Stimulated activated CD8-positive, alpha-beta memory T cell treated with anti-CD3 and anti-CD28 coated beads, Interleukin-12 subunit alpha, Interleukin-12 subunit beta, amount 100 ng/mL, for 4 hours (primary cell): ENCODE results near the gene PODNL1.
"Not testable (repeated sequence)": the region's sequence is repeated elsewhere in the genome, so short reads cannot be mapped to it uniquely, and the experiment has no call there.

Experiments used
- DNase-seq: peaks from one replicate; pipeline ENCODE4 v3.0.0-alpha.2; 2020; ENCODE audit warnings: low read depth

The PODNL1 gene

GRCh38 chr19:13973479-13973878, 35.3 kb upstream of the PODNL1 start:
- DNase-seq, result not testable (repeated sequence)

DNA sequence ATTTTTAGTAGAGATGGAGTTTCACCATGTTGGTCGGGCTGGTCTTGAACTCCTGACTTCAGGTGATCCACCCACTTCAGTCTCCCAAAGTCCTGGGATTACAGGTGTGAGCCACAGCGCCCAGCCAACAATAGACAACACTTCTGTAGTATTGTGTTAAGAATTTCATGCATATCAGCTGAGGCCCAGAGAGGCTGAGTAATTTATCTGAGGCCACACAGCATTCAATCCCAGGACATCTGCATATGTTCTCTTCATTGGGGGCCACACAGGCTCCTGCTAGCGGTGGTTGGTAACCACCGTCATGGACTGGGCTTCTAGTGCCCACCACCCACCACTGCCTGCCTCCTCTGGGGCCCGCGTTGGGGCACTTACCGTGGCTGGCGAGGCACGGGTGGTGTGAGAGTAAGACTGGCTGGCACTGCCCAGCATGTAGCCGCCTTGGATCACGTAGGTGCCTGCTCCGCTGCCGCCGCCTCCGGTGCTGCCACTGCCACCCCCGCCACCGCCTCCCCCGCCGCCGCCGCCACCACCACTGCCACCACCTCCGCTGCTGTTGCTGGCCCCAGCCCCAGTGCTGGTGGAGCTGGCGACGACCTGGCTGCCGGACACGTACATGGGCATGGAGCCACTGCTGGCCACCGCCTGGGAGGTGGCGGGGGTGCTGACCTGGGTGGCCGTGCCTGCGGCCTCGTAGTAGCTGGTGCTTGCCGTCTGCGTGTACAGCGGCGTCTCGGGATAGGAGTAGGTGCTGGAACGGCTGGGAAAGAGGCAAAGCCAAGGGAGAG, 34.3 kb upstream of the PODNL1 start:
- DNase-seq, result no peak

GRCh38 chr19:13971868-13972267, 33.7 kb upstream of the PODNL1 start:
- not testable (repeated sequence) for DNase-seq

GRCh38 chr19:13969897-13970296, 31.7 kb upstream of the PODNL1 start:
- no peak for DNase-seq

DNA sequence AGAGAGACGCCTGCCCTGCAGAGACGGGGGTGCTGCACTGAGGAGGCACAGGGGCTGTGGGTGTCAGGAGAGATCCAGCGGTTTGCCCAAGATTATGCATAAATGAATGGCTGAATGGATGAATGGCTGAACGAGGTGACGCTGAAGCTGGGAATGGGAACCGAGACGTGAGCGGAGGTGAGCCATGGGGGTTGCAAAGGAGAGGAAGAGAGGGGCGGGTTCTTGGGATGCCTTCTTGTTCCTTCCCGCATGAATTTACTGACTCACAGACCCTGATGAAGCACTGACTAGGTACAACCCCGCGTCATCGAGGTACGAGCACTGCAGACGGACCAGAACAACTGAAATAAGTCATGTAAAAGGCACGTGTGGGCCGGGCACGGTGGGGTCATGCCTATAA, 30.8 kb upstream of the PODNL1 start:
- DNase-seq, result no peak

DNA sequence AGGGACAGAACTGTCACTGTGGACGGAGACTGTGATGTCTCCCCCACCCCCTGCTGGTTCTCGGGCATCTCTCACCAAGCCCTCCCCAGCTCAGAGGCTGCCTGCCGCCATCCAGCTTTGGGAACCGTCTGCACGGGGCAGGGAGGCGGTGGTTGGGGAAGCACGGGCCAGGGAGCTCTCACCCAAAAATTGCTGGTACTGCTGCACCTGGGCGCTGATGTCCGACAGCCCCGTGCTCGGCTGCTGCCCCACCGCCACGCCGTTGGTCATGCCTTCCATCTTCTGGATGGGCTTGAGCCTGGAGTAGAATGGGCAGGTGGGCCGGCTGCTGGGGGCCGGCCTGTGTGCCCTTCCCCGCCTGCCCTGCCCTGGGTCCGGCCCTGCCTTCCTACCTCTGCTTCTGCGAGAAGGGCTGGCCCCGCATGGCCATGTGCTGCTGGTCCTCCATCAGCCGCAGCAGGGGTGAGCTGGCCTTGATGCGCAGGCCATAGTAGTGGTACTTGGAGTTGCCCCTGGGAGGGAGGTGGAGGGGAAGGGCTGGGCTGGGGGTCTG, 30.2 kb upstream of the PODNL1 start:
- DNase-seq, result no peak

GRCh38 chr19:13967206-13967605, 29.0 kb upstream of the PODNL1 start:
- DNase-seq, result not testable (repeated sequence)

DNA sequence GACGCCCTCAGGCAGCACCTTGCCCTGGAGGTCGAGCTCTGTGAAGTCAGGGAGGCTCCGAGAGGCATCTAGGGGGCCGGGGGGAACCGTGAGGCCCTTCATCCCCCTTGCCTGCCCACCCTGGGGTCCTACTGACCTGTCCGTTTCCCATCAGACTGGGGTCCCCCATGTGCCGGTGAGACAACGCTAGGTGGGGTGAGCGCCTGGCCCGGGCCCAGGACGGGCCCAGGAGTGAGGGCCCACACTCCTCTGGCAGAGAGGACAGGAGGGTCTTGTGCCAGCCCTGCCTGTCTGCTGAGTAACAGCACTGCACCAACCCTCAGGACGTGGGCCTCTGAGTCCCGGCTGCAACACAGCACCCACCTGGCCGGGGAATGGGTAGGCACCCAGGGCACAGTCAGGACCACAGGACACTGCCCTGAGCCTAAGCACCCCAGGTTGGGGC, 28.5 kb upstream of the PODNL1 start:
- DNase-seq, result no peak

DNA sequence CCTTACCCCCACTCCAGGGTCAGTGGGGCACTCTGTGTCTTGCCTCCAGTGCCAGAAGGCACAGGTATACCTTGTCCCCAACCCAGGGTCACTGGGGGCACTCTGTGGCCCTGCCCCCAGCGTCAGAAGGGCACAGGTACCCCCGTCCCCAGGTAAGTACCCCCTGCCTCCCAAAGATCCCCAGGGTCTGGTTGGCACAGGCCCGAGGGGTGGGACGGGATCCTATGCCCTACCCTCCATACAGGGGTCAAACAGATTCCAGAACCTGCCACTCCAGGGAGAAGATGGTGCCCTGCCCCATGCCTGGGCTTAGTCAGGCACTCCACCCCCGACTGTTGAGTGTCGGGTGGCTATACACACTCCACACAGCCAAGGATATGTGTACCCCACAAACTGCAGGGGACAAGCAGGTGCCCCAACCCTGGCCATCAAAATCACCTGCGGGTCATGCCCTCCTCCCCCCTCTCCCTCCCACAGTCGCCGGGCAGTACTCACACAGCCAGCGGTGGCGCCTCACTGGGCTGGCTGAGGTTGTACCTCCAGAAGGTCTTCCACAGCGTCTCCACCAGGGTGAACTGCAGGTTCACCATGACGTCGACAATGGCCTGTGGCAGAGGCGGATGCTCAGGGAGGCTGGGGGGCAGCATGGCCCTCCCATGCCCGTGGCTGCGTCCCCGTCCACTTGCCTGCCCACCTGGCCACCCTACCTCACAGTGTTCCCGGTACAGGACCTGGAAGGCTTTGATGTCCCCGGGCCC, 27.9 kb upstream of the PODNL1 start:
- no peak for DNase-seq

GRCh38 chr19:13965377-13965896, 27.2 kb upstream of the PODNL1 start:
- DNase-seq, result no peak

DNA sequence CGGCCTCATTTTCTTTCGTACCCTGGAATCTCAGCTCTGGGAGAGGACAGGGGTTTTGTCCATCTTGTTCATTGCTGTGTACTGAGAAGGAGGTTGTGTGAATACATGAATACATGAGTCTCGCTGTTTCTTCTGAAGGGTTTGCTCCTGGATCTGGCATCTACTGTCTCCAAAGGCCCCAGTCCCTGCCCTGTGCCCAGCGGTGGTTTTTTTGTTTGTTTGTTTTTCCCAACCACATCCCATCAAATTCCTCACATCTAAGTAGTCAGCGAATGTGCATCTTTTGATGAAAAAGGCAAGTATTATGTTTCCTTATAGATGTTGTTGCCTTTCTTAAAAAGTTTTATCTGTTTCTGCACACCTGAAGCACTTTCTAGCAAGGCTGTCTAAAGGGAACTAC, 26.6 kb upstream of the PODNL1 start:
- no peak for DNase-seq

DNA sequence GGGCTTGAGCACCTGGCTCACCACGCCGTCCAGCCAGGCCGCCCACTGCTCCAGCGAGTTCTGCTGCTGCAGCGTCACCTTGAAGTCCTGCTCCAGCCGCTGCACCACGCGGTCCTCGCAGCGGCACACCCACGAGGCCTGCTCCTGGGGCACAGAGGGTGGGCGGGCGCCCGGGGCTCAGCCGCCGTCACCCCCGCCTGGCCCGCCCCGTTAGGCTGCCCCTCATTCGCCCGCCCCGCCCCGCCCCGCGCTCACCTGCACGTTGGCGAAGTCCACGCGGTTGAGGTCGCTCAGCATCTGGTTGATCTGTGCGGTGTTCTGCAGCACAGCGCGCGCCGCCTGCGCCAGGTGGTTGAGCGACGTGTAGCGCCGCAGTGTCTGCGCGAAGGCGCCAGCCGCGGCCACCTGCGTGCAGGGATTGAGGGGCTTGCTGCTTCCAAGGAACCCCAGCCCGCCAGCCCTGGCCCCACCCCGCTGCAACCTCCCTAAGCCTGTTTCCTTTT, 25.4 kb upstream of the PODNL1 start:
- no peak for DNase-seq

DNA sequence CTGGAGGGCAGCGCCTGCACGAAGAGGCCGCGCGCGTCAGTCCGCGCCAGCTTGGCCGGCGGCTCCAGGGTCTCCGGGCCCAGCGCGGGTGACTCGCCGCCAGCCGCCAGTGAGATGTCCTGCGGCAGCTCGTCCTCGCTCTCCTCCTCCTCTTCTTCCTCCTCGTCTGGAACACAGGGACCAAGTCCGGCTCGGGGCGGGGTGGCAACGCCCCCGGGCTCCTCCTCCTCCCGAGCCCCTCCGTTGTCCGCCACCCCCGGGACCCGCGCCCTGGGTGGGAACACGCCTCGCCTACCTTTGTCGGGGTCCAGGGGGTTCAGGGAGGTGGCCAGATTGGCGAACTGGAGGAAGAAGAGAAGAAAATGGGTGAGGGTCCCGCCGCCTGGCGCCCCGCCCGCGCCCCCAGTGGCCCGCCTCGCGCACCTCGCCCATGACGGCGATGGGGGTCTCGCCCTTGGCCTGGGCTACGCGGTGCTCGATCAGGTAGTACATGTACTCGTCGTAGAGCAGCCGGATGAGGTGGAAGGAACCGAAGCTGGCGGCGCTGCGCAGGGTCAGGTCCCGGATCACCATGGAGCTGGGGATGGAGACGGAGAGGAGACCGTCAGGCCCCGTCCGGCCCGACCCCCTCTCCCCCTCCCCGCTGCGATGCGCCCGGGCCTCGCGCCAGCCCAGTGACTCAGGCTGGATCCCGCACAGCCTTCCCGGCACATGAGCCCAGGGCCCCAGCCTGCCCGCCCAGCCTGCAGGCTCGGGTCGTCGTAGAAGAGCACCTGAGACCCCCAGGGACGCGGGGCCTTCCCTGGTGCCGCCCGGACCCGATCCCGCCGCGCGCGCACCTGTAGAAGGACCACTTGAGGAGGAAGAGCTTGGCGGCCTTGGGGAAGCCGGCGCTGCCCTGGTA, 24.7 kb upstream of the PODNL1 start:
- DNase-seq, result no peak

DNA sequence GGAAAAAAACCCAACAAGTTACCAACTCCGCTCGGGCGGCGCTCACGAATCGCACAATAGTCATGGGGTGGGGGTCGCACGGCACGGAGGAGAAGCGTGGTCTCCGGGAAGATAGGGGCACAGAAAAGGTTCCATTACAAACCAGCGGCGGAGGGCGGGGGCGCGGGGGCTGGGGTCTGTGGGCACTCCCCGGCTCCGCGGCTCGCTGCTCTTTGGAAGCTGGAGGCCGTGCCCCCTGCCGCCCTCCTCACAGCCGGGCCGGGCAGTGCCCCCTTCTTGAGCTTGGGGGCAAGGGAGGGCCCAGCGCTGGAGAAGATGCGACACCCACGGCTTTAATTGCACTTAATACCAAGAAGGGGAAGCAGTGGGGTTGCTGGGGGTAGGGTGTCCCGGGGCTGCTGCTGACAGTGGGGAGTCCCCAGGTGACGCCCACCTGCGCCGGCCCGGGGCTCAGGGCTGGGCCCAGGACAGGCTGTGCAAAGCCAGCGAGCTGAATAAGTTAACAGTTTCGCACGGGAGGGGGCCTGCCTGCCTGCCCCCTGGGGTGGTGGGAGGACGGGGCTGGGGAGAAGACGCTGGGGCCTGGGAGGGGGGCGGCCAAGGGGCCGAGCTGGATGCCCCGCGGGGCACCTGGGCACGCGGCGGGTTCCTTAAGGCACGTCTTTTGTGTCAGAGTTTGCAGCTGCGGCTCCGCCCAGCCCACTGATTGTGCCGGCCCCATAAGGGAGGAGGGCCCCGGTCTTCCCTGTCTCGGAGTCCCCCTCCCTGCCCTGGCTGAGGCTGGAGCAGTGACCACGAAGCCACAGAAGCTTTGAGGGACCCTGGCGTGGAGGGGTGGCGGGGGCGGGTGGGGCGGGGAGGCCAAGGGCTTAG, 23.8 kb upstream of the PODNL1 start:
- DNase-seq, result no peak

DNA sequence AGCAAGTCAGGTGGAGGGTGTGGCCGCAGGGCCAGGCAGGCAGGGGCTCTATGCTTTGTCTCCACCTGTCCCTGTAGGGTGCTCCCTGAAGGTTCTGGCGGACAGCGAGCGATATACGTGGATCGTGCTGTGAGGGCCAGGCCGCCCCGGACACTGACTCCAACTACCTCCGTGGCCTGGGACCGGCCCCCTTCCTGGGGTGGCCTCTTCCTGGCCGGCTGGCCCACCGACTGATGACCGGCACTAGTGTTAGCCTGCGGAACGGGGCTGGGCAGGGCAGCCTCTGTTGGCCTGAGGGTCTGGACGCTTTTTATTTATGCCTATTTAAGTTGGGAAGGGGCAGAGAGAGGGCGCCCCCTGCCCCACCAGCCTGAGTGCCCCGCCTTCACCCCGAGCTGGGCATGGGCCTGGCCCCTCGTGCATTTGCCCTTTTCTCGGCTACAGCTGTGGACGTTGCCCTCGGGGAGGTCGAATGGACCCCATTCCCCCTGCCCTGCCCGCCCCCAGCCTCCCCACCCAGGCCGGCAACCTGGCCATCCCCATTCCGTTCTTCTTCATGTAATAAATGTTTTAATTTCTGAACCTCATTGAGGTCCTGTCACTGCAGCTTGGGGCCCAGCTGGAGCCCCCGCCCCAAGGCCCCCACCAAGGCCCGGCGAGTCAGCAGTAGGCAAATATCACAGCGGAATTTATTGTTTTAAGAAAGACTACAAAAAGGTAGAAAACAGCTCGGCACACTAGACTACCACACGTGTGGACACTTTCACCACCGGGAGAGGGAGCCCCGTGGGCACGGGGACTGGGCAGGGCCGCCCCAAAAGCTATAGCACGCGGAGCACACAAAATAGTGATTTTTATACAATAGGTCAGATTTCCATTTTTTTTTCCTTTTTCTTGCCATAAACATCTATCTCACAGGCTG, 22.9 kb upstream of the PODNL1 start:
- DNase-seq, result no peak

- no peak for DNase-seq
These were observed 22.0 kb upstream of the PODNL1 start for GRCh38 chr19:13959962-13960862.

GRCh38 chr19:13959141-13959961, 21.1 kb upstream of the PODNL1 start:
- DNase-seq, result no peak

DNA sequence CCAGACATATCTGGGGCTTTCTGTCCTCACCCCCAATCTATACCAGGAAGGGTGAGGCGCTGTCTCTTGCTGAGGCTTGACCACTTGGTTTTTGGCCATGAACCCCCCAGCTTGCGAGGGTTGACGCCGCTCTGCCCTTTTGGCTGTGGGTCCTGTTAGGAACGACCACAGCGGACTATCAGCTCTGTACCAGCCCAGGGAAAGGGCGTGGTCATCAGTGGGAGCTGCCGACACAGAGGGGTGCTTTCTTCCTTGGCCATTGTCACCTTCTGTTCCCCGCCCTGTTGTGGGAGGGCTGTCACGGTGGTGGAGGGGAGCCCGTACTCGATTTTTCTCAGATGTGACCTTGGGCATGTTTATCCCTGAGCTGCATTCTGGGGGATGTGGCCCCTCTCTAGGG, 19.8 kb upstream of the PODNL1 start:
- DNase-seq, result no peak
